ENCODE measurements around the gene GFY.

Gene GFY

GRCh38 chr19:49473868-49474541 lies 48.8 kb downstream of the GFY start, which contains the start of gene FLT3LG:
Gene FLT3LG, plus strand, starts transcription at chr19:49474215. Its CDS starts 425 bp downstream, at chr19:49474640.
- TF ChIP-seq TAF1 (IDR thresholded peaks at IDR 0.05; ENCODE audit: low read depth, low read length) (no peak), PAX5 (IDR thresholded peaks at IDR 0.05; ENCODE audit: insufficient read depth, low read length, severe bottlenecking) (peak; percentile 17)
- FAIRE-seq (peak; percentile 85), DNase-seq (ENCODE audit: insufficient read length, low spot score) (peak; percentile 97)

DNA sequence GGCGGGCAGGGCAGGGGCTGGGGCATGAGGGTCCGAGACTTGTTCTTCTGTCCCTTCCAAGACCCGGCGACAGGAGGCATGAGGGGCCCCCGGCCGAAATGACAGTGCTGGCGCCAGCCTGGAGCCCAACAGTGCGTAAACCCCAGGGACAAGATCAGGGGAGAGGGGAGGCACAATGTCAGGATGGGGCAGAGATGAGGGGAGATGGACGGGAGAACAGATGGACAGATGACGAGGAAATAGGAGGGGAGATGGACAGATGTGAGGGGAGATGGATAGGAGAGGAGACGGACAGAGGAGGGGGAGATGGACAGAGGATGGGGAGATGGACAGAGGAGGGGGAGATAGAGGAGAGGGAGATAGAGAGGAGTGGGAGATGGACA lies 49.3 kb downstream of the GFY start:
- FAIRE-seq, result no peak
- no peak for TF ChIP-seq POLR2AphosphoS5 (IDR thresholded peaks at IDR 0.05; ENCODE audit: low read depth, low read length)
- TF ChIP-seq PAX5 (IDR thresholded peaks at IDR 0.05; ENCODE audit: insufficient read depth, low read length, severe bottlenecking), result no peak
- TF ChIP-seq POLR2A (IDR thresholded peaks at IDR 0.05; ENCODE audit: low read depth, low read length), result no peak
- TF ChIP-seq POU2F2 (IDR thresholded peaks at IDR 0.05; ENCODE audit: low read depth, low read length), result no peak
- no peak for TF ChIP-seq TAF1 (IDR thresholded peaks at IDR 0.05; ENCODE audit: low read depth, low read length)
- TF ChIP-seq SPI1 (IDR thresholded peaks at IDR 0.05; ENCODE audit: low read depth, low read length), result no peak
- no peak for DNase-seq (ENCODE audit: insufficient read length, low spot score)

DNA sequence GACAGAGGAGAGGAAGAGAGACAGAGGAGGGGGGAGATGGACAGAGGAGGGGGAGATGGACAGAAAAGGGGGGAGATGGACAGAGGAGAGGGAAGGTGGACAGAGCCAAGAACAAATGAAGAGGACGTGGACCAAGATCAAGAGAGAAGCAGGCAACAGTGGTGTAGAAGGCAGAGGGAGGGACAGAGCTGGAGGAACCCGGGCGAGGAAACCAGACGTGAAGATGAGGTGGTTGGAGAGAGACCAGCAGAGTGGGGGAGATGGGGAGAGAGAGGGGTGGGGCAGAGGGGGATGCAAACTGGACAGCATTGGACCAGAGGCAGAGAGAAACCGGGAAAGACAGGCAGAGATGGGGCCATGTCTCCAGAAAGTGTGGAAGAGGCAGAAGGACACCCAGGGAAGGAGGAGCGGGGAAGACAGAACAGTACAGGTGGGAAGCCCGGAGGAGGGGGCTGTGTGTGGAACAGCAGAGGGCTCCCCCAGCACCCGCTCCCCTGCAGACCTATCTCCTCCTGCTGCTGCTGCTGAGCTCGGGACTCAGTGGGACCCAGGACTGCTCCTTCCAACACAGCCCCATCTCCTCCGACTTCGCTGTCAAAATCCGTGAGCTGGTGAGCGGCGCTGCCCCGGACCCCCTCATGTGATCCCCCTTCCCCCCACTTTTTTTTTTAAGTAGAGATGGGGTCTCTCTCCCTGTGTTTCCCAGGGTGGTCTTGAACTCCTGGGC lies 50.2 kb downstream of the GFY start:
- no peak for FAIRE-seq
- no peak for TF ChIP-seq POU2F2 (IDR thresholded peaks at IDR 0.05; ENCODE audit: low read depth, low read length)
- TF ChIP-seq SPI1 (IDR thresholded peaks at IDR 0.05; ENCODE audit: low read depth, low read length), result no peak
- TF ChIP-seq TAF1 (IDR thresholded peaks at IDR 0.05; ENCODE audit: low read depth, low read length), result no peak
- no peak for TF ChIP-seq POLR2A (IDR thresholded peaks at IDR 0.05; ENCODE audit: low read depth, low read length)
- no peak for TF ChIP-seq POLR2AphosphoS5 (IDR thresholded peaks at IDR 0.05; ENCODE audit: low read depth, low read length)
- no peak for TF ChIP-seq PAX5 (IDR thresholded peaks at IDR 0.05; ENCODE audit: insufficient read depth, low read length, severe bottlenecking)
- DNase-seq (ENCODE audit: insufficient read length, low spot score), result no peak

DNA sequence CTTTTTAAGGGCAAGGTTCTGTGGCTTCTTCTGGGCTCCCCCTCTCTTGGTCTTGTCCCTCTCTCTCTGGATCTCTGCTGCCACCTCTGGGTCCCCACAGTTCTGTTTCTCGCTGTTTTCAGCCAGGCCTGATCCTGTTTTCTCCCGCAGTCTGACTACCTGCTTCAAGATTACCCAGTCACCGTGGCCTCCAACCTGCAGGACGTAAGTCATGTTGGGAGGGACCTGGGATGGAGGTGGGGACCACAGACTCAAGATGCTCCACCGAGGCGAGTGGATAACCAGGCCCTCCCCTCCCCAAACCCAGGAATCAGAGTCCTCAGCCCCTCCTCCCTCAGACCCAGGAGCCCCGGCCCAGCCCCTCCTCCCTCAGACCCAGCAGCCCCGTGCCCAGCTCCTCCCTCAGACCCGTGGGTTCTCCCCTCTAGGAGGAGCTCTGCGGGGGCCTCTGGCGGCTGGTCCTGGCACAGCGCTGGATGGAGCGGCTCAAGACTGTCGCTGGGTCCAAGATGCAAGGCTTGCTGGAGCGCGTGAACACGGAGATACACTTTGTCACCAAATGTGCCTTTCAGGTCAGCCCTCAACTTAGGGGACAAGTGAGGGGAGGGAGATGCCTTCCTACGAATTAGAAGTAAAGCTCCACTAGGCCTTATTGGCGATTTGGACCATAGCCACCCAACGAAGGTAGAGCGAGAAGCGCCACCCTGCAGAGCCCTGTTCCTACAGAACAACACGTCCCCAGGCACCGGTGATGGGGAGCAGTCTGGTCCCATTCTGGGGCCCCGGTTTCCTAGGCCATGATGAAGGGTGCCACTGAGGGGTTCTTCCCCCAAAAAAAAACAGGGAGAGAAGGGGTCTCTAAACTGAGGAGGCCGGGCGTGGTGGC lies 51.0 kb downstream of the GFY start:
- DNase-seq (ENCODE audit: insufficient read length, low spot score) (no peak), FAIRE-seq (no peak)
- TF ChIP-seq SPI1 (IDR thresholded peaks at IDR 0.05; ENCODE audit: low read depth, low read length), result no peak
- TF ChIP-seq PAX5 (IDR thresholded peaks at IDR 0.05; ENCODE audit: insufficient read depth, low read length, severe bottlenecking), result no peak
- TF ChIP-seq POLR2AphosphoS5 (IDR thresholded peaks at IDR 0.05; ENCODE audit: low read depth, low read length), result no peak
- TF ChIP-seq TAF1 (IDR thresholded peaks at IDR 0.05; ENCODE audit: low read depth, low read length), result no peak
- no peak for TF ChIP-seq POU2F2 (IDR thresholded peaks at IDR 0.05; ENCODE audit: low read depth, low read length)
